ENCODE results near the gene DMC1.

The DMC1 gene

DNA sequence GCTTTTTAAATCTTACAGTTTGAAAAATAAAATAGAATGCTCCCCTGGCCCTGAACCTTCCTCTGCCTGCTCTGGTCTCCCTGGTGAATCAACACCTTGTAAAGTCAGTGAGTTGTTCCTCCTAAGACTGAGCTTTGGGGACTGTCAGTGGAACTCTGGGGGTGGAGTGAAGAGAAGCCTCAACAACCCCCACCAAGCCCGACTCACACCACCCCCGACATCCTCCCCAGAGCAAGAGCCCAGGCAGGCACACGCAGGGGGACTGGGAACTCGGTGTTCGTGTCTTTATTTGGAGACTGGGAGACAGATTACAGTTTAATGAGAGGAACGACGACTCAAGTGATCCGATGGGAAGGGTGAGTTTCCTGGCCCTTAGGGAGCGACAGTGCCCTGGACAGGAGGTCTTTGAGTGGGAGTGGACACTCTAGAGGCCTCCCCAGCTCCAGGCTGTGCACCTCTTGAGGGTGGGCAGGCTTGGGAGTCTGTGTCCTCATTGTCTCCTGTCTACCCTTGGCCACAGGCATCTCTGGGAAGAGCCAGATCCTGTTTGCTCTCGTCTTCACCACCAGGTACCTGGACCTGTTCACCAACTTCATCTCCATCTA lies 95.9 kb downstream of the DMC1 start:
- no peak for TF ChIP-seq GATA2 (IDR thresholded peaks at IDR 0.05; ENCODE audit: low read depth, low read length)
- TF ChIP-seq GATA3 (IDR thresholded peaks at IDR 0.05; ENCODE audit: low read depth, low read length) = no peak

DNA sequence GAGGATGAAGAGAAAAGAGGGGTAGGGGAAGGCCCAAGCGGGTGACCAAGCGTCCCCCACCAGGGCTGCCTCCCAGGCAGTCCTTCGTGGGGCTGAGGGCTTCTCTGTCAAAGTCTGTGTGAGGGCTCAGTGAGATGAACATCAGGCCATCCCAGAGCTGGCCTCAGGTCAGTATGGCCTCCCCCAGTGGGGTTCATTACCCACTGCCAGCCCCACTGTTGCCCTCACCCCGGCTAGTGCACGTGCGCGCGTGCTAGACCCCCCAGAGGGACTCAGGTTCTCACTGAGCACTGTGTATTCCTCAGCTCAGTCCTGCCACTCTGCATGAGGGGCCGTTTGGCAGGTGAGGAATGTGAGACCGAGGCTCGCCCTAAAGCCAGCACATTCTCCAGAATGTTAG lies 98.7 kb downstream of the DMC1 start:
- TF ChIP-seq GATA2 (IDR thresholded peaks at IDR 0.05; ENCODE audit: low read depth, low read length) (no peak), GATA3 (IDR thresholded peaks at IDR 0.05; ENCODE audit: low read depth, low read length) (no peak)

- TF ChIP-seq GATA2 (IDR thresholded peaks at IDR 0.05; ENCODE audit: low read depth, low read length) = no peak
- TF ChIP-seq GATA3 (IDR thresholded peaks at IDR 0.05; ENCODE audit: low read depth, low read length) = no peak
These were observed 100.6 kb downstream of the DMC1 start for GRCh38 chr22:38469306-38469781.
